GM18873 (cell line): ENCODE results near the gene UBE2E1.
A peak's percentile ranks its signal among the peaks of the same experiment; 100 is the strongest.
"Not testable (repeated sequence)": the region's sequence is repeated elsewhere in the genome, so short reads cannot be mapped to it uniquely, and the experiment has no call there.

ENCODE experiments used
- ATAC-seq: cut with Tn5 transposase; IDR thresholded peaks from one replicate; pipeline ENCODE4 v1.9.1; 2021; ENCODE audit warnings: mild to moderate bottlenecking, moderate library complexity, moderate number of reproducible peaks; ENCODE audit not compliant: unreplicated experiment, low FRiP score

UBE2E1 gene

GRCh38 chr3:23837286-23837685, 31.5 kb downstream of the UBE2E1 start:
- no peak for ATAC-seq

- ATAC-seq, result no peak
Observed at GRCh38 chr3:23837691-23838090, 31.9 kb downstream of the UBE2E1 start.

- no peak for ATAC-seq
Observed at GRCh38 chr3:23840521-23840920, 34.8 kb downstream of the UBE2E1 start.

- no peak for ATAC-seq
Observed at GRCh38 chr3:23843869-23844268, 38.1 kb downstream of the UBE2E1 start.

- ATAC-seq, result no peak
Observed at GRCh38 chr3:23845326-23846216, 39.8 kb downstream of the UBE2E1 start.

- ATAC-seq, result not testable (repeated sequence)
Observed at GRCh38 chr3:23849462-23849861, 43.7 kb downstream of the UBE2E1 start.

- no peak for ATAC-seq
Observed at GRCh38 chr3:23856286-23856685, 50.5 kb downstream of the UBE2E1 start.

GRCh38 chr3:23859012-23859743, 53.4 kb downstream of the UBE2E1 start:
- no peak for ATAC-seq

- ATAC-seq, result no peak
Observed at GRCh38 chr3:23859839-23860382, 54.2 kb downstream of the UBE2E1 start.

- ATAC-seq, result no peak
Observed at GRCh38 chr3:23861689-23862088, 55.9 kb downstream of the UBE2E1 start.

GRCh38 chr3:23863060-23863459, 57.3 kb downstream of the UBE2E1 start:
- ATAC-seq, result no peak

- ATAC-seq, result no peak
Observed at GRCh38 chr3:23864931-23865330, 59.2 kb downstream of the UBE2E1 start.

GRCh38 chr3:23865595-23866396, 60.0 kb downstream of the UBE2E1 start:
- peak; percentile 95 for ATAC-seq

GRCh38 chr3:23867400-23867799, 61.6 kb downstream of the UBE2E1 start:
- no peak for ATAC-seq

GRCh38 chr3:23867838-23868237, 62.1 kb downstream of the UBE2E1 start:
- no peak for ATAC-seq

GRCh38 chr3:23869977-23870662, 64.4 kb downstream of the UBE2E1 start:
- no peak for ATAC-seq

GRCh38 chr3:23870663-23871043, 64.9 kb downstream of the UBE2E1 start:
- ATAC-seq, result not testable (repeated sequence)

- ATAC-seq, result not testable (repeated sequence)
Observed at GRCh38 chr3:23871361-23871760, 65.6 kb downstream of the UBE2E1 start.

GRCh38 chr3:23872330-23872729, 66.6 kb downstream of the UBE2E1 start:
- no peak for ATAC-seq

- ATAC-seq, result no peak
Observed at GRCh38 chr3:23873941-23874340, 68.2 kb downstream of the UBE2E1 start.
